Ascending aorta (tissue), 2 donors: Measurements from ENCODE around the gene KCP. TPM values are rescaled to one million over a fixed set of nuclear protein-coding genes. Genes with fewer than 3 reads are reported as not detected.

ENCODE experiments used
- DNase-seq, 2 donors: peaks; one replicate each; pipeline ENCODE4 v3.0.0-alpha.2; 2019; ENCODE audit warnings: low spot score in 2 of 2
- H3K27ac ChIP-seq, 2 donors: fragments of 200-600 bp; sonication (generic); one replicate each; pipeline ENCODE4 v1.5.1; 2016 to 2017; ENCODE audit warnings: mild to moderate bottlenecking in 1 of 2
- H3K27me3 ChIP-seq: fragments of 200-600 bp; sonication (generic); one replicate; pipeline ENCODE4 v1.5.1; 2017
- H3K36me3 ChIP-seq, 2 donors: fragments of 200-600 bp; sonication (generic); one replicate each; pipeline ENCODE4 v1.5.1; 2016
- H3K4me1 ChIP-seq, 2 donors: fragments of 200-600 bp; sonication (generic); one replicate each; pipeline ENCODE4 v1.5.1; 2016 to 2017; ENCODE audit warnings: mild to moderate bottlenecking in 1 of 2
- H3K4me3 ChIP-seq, 2 donors: fragments of 200-600 bp; sonication (generic); one replicate each; pipeline ENCODE4 v1.5.1; 2016 to 2017; ENCODE audit warnings: mild to moderate bottlenecking in 1 of 2
- H3K9me3 ChIP-seq, 2 donors: fragments of 200-600 bp; sonication (generic); one replicate each; pipeline ENCODE4 v1.5.1; 2016
- CTCF ChIP-seq, 3 experiments: fragments of 200-600 bp in 2 of 3; fragments of 450-650 bp in 1 of 3; sonication (generic) in 2 of 3; IDR thresholded peaks; one replicate each; pipeline ENCODE4 v1.5.1; 2016 to 2019; ENCODE audit warnings: antibody characterized with exemption in 3 of 3, mild to moderate bottlenecking in 1 of 3, moderate library complexity in 1 of 3
- intact Hi-C: fragments of 100-400 bp; cut with DNase I; formaldehyde crosslinking; loops from one replicate; pipeline ENCODE4 v1.15.1; 2023
- total RNA-seq: library from RNA; depleted of rRNA; stranded (reverse); fragments of >200 nt; gene quantifications from one replicate; pipeline ENCODE4 v1.1.0, GENCODE V29; 2016

KCP gene
- total RNA-seq, 1 donor from 2014 or later, result 1.2 TPM

- intact Hi-C loops, result no loop called here
- no peak for DNase-seq
- H3K27ac ChIP-seq, result no peak overlapping the region
Observed at GRCh38 chr7:128893251-128894100, 17.0 kb downstream of the KCP start.

DNA sequence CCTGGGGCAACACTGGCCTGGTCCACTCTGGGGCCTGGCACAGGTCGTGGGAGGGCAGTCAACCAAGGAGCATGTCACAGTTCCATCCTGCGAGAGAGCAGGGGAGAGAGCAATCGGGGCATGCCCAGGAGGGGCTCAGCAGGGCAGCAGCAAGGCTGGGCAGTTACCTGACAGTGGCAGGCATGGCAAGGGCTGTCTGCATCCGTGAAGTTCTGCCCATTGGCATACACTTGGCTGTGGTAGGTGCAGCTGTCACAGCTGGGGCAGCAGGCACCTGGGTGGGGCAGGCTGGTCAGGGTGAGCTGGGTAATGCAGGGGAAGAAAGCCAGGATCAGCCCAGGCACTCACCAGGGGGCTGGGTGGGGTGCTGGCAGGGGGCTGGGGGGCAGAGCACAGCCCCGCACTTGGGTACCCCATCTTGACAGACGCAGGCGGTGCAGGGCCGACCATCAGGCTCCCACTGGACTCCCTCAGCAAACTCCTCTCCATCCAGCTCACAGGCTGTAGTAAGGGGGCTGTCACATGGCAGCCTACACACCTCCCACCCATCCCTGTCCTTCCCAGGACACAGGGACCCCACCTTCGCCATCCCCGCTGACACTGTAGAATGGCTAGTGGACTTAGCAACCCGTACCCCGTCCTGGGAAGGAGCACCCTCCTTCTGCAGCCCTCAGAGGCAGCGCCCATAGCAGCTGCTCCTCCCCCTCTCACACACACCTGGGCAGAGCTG lies 17.8 kb downstream of the KCP start:
- Histone ChIP-seq H3K36me3 (no peaks in the 10 kb centered on the region), H3K9me3 (no peaks in the 10 kb centered on the region), H3K27ac (no peak overlapping the region), H3K27me3 (no peaks in the 10 kb centered on the region), H3K4me3 (no peak overlapping the region), H3K4me1 (no peaks in the 10 kb centered on the region)
- DNase-seq, result no peak
- TF ChIP-seq CTCF (IDR thresholded peaks at IDR 0.05), result no peak
- intact Hi-C loops, result no loop called here

More at GRCh38 chr7:128893251-128894100, 17.0 kb downstream of the KCP start:
- H3K4me3 ChIP-seq, result no peak overlapping the region
- no peak for TF ChIP-seq CTCF (IDR thresholded peaks at IDR 0.05)
- no peaks in the 10 kb centered on the region for H3K9me3 ChIP-seq
- no peaks in the 10 kb centered on the region for H3K27me3 ChIP-seq
- H3K4me1 ChIP-seq, result no peaks in the 10 kb centered on the region
- H3K36me3 ChIP-seq, result no peaks in the 10 kb centered on the region

DNA sequence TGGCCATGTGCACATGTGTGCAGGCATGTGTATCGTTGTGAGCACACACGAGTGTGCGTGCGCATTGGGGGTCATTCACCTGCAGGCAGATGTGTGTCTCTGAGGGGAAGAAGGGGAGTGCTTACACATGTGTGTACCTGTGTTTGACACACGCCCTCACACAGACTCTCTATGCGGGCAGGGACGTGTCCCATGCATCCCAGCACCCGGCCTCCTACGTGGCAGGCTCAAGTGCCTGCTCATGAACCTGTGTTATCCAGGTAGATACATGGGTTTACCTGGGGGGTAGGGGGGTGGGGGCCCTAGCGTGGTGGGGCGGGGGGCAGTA lies 18.6 kb downstream of the KCP start:
- no peaks in the 10 kb centered on the region for H3K4me1 ChIP-seq
- no peak overlapping the region for H3K27ac ChIP-seq
- no peaks in the 10 kb centered on the region for H3K27me3 ChIP-seq
- H3K4me3 ChIP-seq, result no peak overlapping the region
- intact Hi-C loops, result no loop called here
- no peaks in the 10 kb centered on the region for H3K9me3 ChIP-seq
- no peak for DNase-seq
- no peak for TF ChIP-seq CTCF (IDR thresholded peaks at IDR 0.05)
- no peaks in the 10 kb centered on the region for H3K36me3 ChIP-seq

DNA sequence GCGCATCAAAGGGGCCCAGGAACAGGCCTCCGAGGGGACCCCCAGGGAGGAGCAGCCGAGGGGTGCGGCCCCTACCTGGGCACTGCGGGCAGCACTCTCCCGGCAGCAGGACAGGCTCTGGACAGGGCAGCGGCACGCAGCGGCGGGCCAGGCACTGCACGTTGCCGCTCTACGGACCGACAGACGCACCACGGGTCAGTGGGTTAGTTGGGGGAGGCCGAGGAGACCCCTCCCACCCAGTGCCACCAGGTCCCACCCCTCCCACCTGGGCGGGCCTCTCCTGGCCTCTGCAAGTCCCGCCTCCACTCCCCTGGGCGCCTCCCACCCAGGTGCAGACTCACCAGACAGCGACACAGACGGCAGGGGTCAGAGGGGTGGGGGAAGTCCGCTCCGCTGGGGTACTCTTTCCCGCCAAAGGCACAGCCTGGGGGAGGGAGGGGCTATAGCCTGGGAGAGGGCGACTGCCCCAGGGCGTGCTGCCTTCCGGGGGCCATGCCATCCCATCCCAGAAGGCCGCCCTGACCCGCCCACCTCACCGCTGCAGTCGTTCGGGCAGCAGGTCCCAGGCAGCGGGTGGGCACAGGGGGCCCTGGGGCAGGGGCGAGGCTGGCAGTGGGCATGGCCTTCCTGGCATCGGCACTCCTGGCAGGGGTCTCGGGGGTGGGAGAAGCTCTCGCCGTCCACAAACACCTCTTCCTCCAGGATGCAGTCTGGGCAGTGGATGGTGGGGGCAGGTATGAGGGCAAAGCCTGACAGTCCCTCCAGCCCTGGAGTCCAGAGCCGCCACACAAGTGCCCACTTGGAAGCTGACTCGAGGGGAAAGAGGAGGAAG lies 19.2 kb downstream of the KCP start:
- no peaks in the 10 kb centered on the region for H3K36me3 ChIP-seq
- H3K4me3 ChIP-seq, result peak overlapping the region; percentile 10 to 46
- no peaks in the 10 kb centered on the region for H3K9me3 ChIP-seq
- no peak for TF ChIP-seq CTCF (IDR thresholded peaks at IDR 0.05)
- no peaks in the 10 kb centered on the region for H3K4me1 ChIP-seq
- no peaks in the 10 kb centered on the region for H3K27me3 ChIP-seq
- intact Hi-C loops, result no loop called here
- DNase-seq, result no peak
- no peak overlapping the region for H3K27ac ChIP-seq

DNA sequence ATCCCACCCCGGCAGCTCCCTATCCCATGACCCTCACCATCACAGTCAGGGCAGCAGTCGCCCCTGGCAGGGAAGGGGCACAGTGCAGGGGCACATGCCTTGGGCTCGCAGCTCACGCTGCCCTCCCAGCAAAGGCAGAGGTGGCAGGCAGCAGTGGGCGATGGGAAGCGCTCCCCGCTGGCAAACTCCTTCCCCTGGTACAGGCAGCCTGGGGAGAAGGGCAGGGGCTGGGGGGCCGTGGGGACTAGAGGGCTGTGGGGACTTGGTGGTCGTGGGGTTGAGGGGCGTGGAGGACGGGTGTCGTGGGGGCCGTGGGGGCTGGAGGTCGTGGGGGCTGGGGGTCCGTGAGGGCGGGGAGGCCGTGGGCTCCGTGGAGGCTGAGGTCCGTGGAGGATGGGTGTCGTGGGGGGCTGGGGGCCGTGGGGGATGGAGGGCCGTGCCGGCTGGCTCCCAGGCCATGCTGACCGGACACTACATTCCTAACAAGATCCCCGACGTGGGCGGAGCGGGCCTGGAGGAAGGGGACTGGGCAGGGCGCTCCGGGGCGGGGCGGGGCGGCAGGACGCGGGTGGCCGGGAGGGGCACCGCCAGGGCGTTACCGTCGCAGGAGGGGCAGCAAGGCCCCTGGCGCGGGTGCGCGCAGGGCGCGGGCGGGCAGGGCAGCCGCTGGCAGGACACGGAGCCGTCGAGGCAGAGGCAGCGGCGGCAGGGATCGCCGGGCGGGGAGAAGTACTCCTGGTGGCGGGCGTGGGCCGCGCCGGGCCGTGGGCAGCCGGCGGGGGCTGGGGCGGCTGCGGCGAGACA lies 20.0 kb downstream of the KCP start:
- H3K4me1 ChIP-seq, result no peaks in the 10 kb centered on the region
- no peaks in the 10 kb centered on the region for H3K9me3 ChIP-seq
- H3K4me3 ChIP-seq, result peak overlapping the region; percentile 10 to 46
- H3K27me3 ChIP-seq, result no peaks in the 10 kb centered on the region
- DNase-seq, result no peak
- no peaks in the 10 kb centered on the region for H3K36me3 ChIP-seq
- H3K27ac ChIP-seq, result no peak overlapping the region
- TF ChIP-seq CTCF (IDR thresholded peaks at IDR 0.05), result no peak
- intact Hi-C loops, result no loop called here
